ENCODE data around the gene PXN.
"Not testable (repeated sequence)": the region's sequence is repeated elsewhere in the genome, so short reads cannot be mapped to it uniquely, and the experiment has no call there.

The PXN gene

GRCh38 chr12:120213758-120214157, 51.8 kb downstream of the PXN start:
- POLR2A ChIA-PET (ENCODE audit: low non-redundant PET), result no interaction called here
- no peak for TF ChIP-seq CTCF (conservative IDR thresholded peaks at IDR 0.05; ENCODE audit: low read depth)
- CTCF ChIA-PET, result interaction anchor here (1.0 kb wide), 1 partner anchor 14 kb away, joined by 3 read pairs; no protein-coding TSS in a partner anchor
- DNase-seq (ENCODE audit: low spot score), result no peak
- peak overlapping the region; percentile 82 for H3K27ac ChIP-seq

- CTCF ChIA-PET, result interaction anchor here (0.6 to 1.0 kb wide), 2 partner anchors 15 to 19 kb away, joined by 3 to 4 read pairs; no protein-coding TSS in a partner anchor
- H3K27ac ChIP-seq, result peak overlapping the region; percentile 82
- POLR2A ChIA-PET (ENCODE audit: low non-redundant PET); DNase-seq (ENCODE audit: low spot score): not testable (repeated sequence)
Measured at GRCh38 chr12:120213182-120213581, 52.3 kb downstream of the PXN start.

- ChIA-PET CTCF (no interaction called here), POLR2A (ENCODE audit: low non-redundant PET) (interaction anchor here (0.9 kb wide), 1 partner anchor 11 kb away, joined by 3 read pairs; the partner anchor contains the start of gene RPLP0)
- DNase-seq (ENCODE audit: low spot score), result no peak
- no peak for TF ChIP-seq CTCF (conservative IDR thresholded peaks at IDR 0.05; ENCODE audit: low read depth)
- peak overlapping the region; percentile 82 for H3K27ac ChIP-seq
Measured at GRCh38 chr12:120212301-120212700, 53.2 kb downstream of the PXN start.

GRCh38 chr12:120211904-120212283, 53.6 kb downstream of the PXN start:
- no peak for DNase-seq (ENCODE audit: low spot score)
- CTCF ChIA-PET, result no interaction called here
- H3K27ac ChIP-seq, result peak overlapping the region; percentile 82
- POLR2A ChIA-PET (ENCODE audit: low non-redundant PET), result interaction anchor here (0.9 kb wide), 1 partner anchor 11 kb away, joined by 3 read pairs; the partner anchor contains the start of gene RPLP0
- no peak for TF ChIP-seq CTCF (conservative IDR thresholded peaks at IDR 0.05; ENCODE audit: low read depth)

GRCh38 chr12:120211243-120211903, 54.2 kb downstream of the PXN start:
- no peak for TF ChIP-seq CTCF (conservative IDR thresholded peaks at IDR 0.05; ENCODE audit: low read depth)
- peak overlapping the region; percentile 82 for H3K27ac ChIP-seq
- ChIA-PET CTCF (interaction anchor here (0.6 to 0.7 kb wide), 2 partner anchors 9 to 79 kb away, joined by 3 read pairs; no protein-coding TSS in a partner anchor), POLR2A (ENCODE audit: low non-redundant PET) (interaction anchor here (1.0 kb wide), 1 partner anchor 11 kb away, joined by 4 read pairs; no protein-coding TSS in a partner anchor)
- DNase-seq (ENCODE audit: low spot score), result no peak

- no peak for DNase-seq (ENCODE audit: low spot score)
- peak overlapping the region; percentile 82 for H3K27ac ChIP-seq
- no peak for TF ChIP-seq CTCF (conservative IDR thresholded peaks at IDR 0.05; ENCODE audit: low read depth)
- POLR2A ChIA-PET (ENCODE audit: low non-redundant PET), result no interaction called here
- CTCF ChIA-PET, result interaction anchor here (1.2 kb wide), 1 partner anchor 19 kb away, joined by 4 read pairs; no protein-coding TSS in a partner anchor
Measured at GRCh38 chr12:120209851-120210250, 55.7 kb downstream of the PXN start.

- CTCF ChIA-PET, result no interaction called here
- TF ChIP-seq CTCF (conservative IDR thresholded peaks at IDR 0.05; ENCODE audit: low read depth), result no peak
- peak overlapping the region; percentile 15; the same call in 1 of the 2 replicates for H3K27ac ChIP-seq
- POLR2A ChIA-PET (ENCODE audit: low non-redundant PET), result interaction anchor here (0.6 kb wide), 1 partner anchor 32 kb away, joined by 6 read pairs; no protein-coding TSS in a partner anchor
- DNase-seq (ENCODE audit: low spot score), result no peak
Measured at GRCh38 chr12:120207227-120207626, 58.3 kb downstream of the PXN start.

GRCh38 chr12:120206781-120207180, 58.7 kb downstream of the PXN start:
- CTCF ChIA-PET; DNase-seq (ENCODE audit: low spot score): not testable (repeated sequence)
- peak overlapping the region; percentile 15; the same call in 1 of the 2 replicates for H3K27ac ChIP-seq
- POLR2A ChIA-PET (ENCODE audit: low non-redundant PET), result interaction anchor here (0.6 kb wide), 1 partner anchor 32 kb away, joined by 6 read pairs; no protein-coding TSS in a partner anchor

Measured in RWPE1 (cell line).